GM19351 (cell line): Measurements from ENCODE around the gene LACTBL1.
"Not testable (repeated sequence)": the region's sequence is repeated elsewhere in the genome, so short reads cannot be mapped to it uniquely, and the experiment has no call there.

Source experiments
- ATAC-seq: cut with Tn5 transposase; IDR thresholded peaks from one replicate; pipeline ENCODE4 v1.9.1; 2021; ENCODE audit warnings: mild to moderate bottlenecking, moderate library complexity; ENCODE audit not compliant: unreplicated experiment

LACTBL1 gene, protein sequence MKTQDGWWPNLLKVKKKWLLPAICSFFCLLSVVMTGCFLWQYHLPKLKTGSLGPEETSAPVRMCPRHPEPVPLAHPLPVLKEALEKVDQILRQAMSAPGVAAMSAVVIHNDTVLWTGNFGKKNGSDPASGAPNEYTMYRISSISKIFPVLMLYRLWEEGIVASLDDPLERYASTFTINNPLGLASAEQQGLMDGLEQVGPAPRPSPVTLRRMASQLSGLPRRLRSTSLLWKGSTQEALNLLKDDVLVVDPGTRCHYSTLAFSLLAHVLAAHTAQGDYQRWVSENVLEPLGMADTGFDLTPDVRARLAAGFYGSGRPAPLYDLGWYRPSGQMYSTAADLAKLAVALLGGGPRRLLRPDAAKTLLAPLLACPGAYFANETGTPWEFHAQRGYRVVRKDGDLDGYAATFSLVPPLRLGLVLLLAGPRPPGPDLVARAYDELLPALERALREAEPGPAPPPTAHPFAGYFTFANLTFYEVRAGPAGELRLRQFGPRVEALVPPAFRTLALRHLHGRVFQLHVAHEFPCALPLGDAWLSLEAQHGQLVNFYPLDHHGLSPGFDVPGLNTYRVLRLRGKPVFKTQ

DNA sequence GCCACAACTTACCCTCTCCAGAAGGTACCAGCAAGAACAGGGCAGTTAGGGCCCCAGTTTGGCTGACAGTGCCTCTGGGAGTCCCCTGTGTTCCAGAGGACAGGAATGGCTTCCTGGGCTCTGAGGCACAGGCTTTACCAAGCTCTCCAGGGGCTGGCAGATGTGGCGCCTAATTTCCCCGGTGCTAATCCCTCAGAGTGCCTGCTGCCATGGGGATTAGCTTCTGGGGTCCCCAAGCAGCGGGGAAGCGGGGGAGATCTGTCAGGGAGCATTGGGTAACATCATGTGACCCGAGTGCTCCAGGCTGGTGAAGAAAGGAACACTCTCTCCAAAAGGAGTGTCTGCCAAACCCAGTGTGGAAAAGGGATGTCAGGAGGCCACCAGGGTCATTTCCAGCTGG is at the start of gene LACTBL1:
Gene LACTBL1, minus strand, starts transcription at position 107 of the 400 bp plus-strand sequence. CDS start 550 bp downstream, outside the sequence.
- ATAC-seq, result no peak

DNA sequence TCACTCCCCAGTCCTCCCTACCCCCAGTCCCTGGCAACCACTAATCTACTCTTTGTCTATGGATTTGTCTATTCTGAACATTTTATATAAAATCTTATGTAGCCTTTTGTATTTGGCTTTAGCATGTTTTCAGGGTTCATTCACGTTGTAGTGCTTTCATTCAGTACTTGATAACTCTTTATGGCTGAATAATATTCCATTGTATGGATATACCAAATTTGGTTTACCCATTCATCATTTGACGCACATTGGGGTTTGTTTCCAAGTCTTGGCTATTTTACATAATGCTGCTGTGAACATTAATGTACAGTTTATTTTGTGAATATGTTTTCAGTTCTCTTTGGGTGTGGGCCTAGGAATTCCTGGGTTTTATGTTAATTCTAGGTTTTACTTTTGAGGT is 49.2 kb upstream of the LACTBL1 start:
- no peak for ATAC-seq

DNA sequence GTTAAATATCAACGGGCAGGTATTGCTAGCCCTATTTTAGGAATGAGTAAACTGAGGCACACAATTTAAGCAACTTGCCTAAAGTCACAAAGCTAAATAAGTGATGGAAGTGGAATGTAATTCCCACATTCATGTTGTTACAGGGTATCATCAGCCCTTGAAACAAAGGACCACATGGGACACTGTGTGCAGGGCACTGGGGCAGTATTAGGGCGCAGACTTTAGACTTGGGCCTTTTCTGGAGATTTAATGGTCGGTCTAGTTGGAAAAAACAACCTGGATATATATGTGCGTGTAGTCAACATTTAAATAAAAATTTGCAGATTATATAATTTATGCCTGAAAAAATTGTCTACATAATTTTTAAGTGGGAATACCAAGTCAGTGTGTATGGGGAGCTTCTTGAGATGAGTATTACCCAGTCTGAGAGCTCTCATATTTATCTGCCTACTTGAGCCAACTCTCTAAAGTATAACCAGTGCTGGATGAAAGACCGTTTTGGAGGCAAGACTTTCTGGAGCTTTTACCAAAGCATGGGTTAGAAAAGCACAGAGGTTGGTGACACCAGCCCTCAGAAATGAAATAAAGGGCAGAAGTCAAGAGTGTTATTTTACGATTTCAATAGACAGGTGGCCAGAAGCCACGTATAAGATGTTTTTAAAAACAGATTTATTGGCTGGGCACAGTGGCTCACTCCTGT is 48.2 kb upstream of the LACTBL1 start:
- ATAC-seq, result no peak

DNA sequence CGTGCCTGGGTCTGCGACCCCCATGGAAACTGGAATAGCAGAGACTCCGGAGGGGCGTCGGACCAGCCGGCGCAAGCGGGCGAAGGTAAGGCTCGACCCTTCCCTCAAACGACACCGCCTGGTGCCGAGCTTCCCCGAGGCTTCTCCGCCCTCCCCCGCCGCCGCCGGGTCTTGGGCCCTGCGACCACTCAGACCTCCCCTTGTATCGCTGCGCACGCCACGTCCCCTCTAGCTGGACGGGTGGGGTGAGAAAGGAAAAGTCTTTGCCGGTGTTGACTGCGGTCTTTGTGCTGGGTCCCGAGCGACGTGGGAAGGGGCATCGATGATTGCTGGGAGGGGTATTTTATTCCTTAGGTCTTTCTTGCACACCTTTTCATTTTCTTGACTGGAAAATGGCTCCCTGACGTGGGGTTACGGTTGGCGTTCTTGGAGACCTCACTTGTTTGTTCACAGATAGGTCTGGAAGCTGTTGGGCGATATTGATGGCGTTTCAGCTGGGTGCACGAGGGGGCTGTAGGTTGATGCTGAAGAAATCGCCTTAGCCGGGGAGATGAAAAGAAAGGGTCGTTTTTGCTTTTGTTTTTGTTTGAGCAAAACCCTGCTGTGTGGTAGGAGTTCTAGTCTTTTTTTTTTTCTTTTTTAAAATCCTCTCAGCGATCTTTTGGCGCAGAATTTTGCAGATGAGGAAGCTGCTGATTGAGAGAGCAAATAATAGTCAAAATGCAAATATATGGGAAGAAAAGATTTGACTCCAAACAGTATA is 47.4 kb upstream of the LACTBL1 start:
- ATAC-seq, result peak; percentile 11

DNA sequence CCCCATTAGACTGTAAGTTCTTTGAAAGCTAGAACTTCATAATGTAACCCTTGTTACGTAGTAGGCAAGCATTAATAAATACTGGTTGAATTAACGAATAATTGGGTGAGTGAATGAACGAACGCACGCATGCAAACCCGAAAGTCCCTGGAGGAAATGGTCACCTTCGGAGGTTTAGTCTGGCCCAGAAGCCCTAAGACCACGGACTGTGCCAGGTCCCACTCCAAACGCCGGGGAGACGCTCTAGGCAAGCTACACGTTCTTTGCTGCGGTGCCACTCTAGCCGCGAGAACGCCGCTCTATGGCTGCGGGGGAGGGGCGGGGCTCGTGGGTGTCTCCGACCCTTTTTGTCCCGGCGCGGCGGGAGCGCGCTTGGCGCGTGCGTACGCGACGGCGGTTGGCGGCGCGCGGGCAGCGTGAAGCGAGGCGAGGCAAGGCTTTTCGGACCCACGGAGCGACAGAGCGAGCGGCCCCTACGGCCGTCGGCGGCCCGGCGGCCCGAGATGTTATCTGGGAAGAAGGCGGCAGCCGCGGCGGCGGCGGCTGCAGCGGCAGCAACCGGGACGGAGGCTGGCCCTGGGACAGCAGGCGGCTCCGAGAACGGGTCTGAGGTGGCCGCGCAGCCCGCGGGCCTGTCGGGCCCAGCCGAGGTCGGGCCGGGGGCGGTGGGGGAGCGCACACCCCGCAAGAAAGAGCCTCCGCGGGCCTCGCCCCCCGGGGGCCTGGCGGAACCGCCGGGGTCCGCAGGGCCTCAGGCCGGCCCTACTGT is 46.6 kb upstream of the LACTBL1 start, which contains the start of gene KDM1A:
Gene KDM1A, plus strand, starts transcription at position 375 of the 769 bp plus-strand sequence. Its CDS starts 129 bp downstream, at position 504.
- ATAC-seq, result peak; percentile 93

DNA sequence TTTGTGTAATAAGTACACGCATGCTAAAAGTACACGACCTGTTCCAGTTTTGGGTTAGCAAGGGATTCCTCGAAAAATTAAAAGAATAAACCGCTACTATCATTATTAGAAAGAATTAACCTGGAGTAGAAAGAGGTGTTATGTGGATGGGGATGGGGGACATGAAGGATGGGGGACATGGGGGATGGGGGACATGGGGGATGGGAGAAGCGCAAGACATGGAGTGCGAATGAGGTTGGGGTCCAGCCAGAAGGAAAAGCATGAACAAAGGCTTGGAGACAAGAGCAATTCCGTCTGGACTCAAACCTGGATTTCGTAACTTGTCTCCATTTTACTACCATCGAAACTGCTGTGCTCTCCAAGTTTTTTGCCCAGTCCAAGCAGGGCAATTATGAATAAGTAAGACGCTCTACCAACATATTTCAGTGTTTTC is 46.0 kb upstream of the LACTBL1 start:
- no peak for ATAC-seq

DNA sequence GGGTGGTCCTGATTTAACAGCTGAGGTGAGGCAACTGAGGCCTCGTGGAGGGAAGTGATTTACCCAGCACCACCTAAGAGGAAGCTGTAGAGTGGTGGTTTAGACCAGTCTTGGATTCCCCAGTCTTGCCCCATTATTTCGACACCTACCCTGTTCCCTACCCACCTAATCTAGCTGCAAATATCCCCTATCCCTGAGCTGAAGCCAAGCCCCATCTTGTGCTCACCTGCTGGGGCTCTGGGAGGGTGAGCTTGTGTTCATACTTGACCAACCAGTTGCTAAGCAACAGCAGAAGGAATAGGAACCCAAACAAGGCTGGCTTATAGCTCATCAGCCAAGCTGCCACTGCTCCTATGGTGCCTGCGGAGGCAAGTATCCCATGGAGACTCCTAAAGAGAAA is 41.0 kb upstream of the LACTBL1 start:
- ATAC-seq, result no peak

DNA sequence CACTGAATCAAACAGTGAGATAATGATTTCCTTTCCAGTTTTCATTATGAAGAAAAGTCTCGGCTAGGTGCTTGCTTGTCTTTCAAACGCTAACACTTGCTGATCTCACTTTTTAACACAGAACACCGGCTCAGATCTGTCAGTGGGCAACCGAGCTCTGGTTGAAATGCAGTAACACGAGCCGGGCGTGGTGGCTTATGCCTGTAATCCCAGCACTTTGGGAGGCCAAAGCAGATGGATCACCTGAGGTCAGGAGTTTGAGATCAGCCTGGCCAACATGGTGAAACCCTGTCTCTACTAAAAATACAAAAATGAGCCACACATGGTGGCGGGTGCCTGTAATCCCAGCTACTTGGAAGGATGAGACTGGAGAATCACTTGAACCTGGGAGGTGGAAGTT is 37.4 kb upstream of the LACTBL1 start:
- not testable (repeated sequence) for ATAC-seq

DNA sequence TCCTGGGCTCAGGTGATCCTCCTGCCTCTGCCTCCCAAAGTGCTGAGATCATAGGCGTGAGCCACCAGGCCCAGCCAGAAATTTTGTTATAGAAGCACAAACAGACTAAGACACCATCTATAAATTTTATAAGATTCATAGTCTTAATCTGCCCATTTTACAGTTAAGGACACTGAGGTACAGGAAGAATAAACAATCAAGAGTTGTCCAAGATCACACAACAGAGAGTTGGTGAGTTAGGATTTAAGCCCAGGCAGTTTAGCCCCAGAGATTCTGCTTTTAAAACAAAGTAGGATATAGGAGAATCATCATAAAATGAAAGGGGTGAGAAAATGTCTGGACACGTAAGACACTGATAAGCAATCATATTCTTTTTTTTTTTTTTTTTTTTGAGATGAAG is 36.2 kb upstream of the LACTBL1 start:
- ATAC-seq, result no peak

DNA sequence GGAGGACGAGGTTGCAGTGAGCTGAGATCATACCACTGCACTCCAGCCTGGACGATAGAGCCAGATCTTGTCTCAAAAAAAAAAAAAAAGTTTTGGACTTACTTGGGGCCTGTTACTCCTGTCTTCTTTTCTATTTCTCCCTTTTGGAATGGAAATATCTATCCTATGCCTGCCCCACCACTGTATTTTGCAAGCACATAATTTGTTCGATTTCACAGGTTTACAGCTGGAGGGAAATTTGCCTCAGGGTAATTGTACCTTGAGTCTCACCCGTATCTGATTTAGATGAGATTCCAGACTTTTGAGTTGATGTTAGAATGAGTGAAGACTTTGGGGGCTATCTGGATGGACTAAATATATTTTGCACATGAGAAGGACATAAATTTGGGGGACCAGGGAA is 34.4 kb upstream of the LACTBL1 start:
- ATAC-seq, result no peak

DNA sequence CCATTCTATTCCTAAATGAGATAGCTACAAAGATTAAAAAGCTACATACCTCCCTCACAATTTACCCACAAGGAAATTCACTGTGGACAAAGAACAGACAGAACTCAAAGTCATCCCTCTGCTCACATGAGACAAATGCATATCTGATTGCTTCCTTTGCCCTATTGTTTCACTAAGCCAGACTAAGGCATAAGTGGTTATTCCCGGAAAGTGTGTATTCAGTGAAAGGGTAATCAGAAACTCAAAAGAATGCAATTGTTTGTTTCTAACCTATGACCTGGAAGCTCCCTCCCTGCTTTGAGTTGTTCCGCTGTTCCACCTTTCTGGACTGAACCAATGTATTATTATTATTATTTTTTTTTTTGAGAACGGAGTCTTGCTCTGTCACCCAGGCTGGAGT is 32.1 kb upstream of the LACTBL1 start:
- not testable (repeated sequence) for ATAC-seq

DNA sequence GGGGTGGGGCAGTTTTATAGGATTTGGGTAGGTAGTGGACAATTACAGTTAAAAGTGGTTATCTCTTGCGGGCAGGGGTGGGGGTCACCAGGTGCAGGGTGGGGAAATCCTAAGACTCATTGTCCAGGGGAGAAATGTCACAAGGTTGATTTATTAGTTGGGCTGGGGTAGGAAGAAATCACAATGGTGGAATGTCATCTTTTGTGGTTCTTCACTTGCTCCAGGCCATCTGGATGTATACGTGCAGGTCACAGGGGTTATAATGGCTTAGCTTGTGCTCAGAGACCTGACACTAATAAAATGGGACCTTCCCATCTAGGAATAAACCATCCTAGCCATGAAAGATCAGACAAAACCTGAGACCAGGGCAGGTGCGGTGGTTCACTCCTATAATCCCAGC is 31.4 kb upstream of the LACTBL1 start:
- ATAC-seq, result no peak

DNA sequence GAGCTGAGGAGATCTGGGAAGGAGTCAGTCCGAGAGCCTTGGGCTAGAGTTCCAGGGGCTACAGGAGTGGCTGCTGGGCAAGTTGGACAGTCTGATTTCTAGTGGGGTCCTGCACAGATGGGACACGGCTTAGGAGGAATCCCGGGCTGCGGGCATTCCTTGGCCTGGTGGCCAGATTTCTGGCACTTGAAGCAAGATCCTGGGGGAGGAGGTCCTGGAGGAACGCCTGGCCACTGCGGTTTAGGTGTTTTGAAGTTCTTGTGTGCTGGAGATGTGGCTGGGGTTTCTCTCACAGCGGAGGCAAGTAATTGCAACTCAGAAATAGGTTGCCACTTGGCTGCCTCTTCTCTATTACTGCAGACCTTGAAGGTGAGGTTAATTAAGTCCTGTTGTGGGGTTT is 29.6 kb upstream of the LACTBL1 start:
- ATAC-seq, result not testable (repeated sequence)

DNA sequence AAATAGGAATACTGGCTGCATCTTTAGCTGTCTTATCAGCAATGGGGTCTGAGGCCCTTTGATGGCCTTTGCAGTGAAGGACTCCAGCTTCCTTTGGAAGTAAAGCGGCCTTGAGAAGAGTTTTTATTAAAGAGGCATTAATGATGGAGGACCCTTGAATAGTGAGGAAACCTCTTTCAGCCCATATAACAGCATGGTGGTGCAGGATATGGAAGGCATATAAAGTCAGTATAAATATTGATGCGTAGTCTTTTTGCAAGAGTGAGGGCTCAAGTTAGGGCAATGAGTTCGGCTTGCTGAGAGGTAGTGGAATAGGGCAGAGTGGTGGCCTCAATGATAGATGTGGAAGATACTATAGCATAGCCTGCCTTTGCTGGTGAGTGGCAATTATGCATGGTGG is 27.5 kb upstream of the LACTBL1 start:
- not testable (repeated sequence) for ATAC-seq

DNA sequence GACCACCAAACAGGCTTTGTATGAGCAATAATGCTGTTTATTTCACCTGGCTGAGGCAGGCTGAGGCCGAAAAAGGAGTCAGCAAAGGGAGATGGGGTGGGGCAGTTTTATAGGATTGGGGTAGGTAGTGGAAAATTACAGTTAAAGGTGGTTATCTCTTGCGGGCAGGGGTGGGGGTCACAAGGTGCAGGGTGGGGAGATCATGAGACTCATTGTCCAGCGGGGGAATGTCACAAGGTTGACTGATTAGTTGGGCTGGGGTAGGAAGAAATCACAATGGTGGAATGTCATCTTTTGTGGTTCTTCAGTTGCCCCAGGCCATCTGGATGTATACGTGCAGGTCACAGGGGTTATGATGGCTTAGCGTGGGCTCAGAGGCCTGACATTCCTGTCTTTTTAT is 24.9 kb upstream of the LACTBL1 start:
- ATAC-seq, result not testable (repeated sequence)

DNA sequence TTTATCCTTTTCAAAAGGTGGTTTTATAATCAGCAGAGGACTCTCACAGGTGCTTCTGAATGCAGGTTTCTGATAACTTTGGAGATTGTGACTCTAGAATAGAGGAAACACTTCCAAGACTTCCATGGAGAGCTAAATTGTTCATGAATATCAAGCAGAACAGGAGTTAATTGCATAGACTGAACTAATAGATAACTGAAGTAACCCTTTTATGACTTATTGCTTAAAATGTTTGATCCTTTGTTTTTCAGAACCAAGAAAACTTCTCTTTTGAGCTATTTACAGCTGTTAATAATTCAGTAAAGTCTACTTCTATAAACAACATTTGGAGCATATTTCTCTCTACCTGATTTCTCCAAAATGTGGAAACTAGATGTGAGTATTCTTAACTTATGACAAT is 23.1 kb upstream of the LACTBL1 start:
- no peak for ATAC-seq

DNA sequence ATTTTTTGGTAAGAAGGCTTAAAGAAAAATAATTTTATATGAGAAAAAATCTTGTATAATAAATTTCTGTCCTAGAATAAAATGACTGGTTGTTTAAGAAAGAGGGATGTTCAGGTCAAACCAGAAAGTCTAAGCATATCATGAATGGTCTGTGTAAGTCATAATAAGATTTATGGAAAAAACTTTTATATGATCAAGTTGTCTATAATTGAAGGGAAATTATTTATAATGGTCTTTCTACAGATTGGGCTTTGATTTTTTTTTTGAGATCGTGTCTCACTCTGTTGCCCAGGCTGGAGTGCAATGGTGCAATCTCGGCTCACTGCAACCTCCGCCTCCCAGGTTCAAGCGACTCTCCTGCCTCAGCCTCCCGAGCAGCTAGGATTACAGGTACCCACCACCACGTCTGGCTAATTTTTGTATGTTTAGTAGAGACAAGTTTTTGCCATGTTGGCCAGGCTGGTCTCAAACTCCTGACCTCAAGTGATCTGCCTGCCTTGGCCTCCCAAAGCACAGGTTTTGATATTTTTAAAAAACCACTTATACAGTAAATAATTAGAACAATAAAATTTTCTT is 20.6 kb upstream of the LACTBL1 start:
- not testable (repeated sequence) for ATAC-seq

DNA sequence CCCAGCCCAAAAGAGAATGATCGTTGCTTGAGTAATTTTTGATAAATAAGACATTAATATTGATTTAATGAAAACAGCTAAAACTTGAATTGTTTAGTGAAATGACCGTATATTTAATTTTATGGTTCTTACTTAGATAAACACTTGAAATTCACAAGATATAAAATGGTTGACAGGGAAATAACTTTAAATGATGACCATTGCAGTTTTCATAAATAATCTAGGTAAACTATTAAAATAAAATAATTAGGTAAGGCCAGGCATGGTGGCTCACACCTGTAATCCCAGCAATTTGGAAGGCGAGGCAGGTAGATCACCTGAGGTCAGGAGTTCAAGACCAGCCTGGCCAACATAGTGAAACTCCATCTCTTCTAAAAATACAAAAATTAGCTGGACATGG is 19.7 kb upstream of the LACTBL1 start:
- not testable (repeated sequence) for ATAC-seq

DNA sequence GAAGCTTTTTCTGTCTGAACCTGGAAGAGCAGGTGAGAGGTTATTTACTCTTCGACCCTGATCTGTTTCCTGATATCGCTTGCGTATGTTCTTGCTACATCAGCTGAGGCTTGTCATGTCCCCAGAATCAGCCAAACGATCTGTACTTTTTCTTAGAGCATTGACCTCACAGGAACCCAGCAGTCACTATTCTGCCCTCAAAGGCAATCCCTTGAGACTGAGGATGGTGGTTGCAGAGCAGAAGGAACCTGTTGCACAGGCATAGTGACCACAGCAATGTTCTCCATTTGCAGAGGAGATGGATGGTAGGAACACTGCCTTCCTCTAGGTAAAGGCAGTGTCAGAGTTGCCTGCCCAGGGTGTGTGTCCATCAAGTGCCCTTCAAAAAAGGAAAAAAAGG is 11.3 kb upstream of the LACTBL1 start:
- no peak for ATAC-seq

DNA sequence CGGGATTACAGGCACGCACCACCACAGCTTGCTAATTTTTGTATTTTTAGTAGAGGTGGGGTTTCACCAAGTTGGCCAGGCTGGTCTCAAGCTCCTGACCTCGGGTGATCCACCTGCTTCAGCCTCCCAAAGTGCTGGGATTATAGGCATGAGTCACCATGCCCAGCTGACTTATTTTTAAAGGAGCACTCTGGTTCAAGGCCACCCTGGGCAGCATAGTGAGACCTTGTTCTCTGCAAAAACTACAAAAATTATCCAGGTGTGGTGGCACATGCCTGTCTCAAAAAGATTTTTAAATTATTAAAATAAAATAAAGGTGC is 7.8 kb upstream of the LACTBL1 start:
- not testable (repeated sequence) for ATAC-seq
